SU-DHL-6 (cell line): ENCODE measurements around the gene GRIN2A.

ENCODE experiments used
- EZH2phosphoT487 ChIP-seq: fragments of 200-600 bp; sonication (generic), shearing (Covaris generic); conservative IDR thresholded peaks from 2 replicates; pipeline ENCODE4 v1.6.1; 2018; ENCODE audit warnings: mild to moderate bottlenecking, antibody characterized with exemption, low read length, moderate library complexity, mixed read lengths
- TF ChIP-seq, protein P1 (sequence below): fragments of 200-600 bp; sonication (generic); IDR thresholded peaks from one replicate; pipeline ENCODE4 v1.5.1; 2017; ENCODE audit warnings: antibody characterized with exemption, mild to moderate bottlenecking, low read length, moderate library complexity; ENCODE audit not compliant: insufficient read depth, poor library complexity, severe bottlenecking

DNA sequence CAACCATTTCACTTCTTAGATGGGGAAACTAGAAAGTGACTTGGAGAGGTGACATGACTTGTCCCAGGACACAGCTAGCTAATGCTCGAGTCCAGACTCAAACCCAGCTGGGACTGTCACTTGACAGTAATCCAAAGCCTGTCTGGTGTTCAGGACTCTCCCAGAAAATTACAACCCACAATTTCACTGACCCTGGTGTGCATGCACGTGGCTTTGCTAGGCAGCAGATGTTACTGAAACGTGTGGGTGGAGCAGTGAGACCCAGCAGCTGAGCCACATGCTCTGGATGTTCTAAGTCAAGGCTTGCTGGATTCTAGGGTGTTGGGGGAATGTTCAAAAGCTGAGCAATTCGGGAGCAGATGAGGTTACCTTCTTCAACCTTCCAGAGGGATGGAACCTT, 364.6 kb downstream of the GRIN2A start:
- TF ChIP-seq, protein P1, sequence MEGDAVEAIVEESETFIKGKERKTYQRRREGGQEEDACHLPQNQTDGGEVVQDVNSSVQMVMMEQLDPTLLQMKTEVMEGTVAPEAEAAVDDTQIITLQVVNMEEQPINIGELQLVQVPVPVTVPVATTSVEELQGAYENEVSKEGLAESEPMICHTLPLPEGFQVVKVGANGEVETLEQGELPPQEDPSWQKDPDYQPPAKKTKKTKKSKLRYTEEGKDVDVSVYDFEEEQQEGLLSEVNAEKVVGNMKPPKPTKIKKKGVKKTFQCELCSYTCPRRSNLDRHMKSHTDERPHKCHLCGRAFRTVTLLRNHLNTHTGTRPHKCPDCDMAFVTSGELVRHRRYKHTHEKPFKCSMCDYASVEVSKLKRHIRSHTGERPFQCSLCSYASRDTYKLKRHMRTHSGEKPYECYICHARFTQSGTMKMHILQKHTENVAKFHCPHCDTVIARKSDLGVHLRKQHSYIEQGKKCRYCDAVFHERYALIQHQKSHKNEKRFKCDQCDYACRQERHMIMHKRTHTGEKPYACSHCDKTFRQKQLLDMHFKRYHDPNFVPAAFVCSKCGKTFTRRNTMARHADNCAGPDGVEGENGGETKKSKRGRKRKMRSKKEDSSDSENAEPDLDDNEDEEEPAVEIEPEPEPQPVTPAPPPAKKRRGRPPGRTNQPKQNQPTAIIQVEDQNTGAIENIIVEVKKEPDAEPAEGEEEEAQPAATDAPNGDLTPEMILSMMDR, result no peak
- no peak for TF ChIP-seq EZH2phosphoT487
